Stimulated activated naive CD8-positive, alpha-beta T cell treated with anti-CD3 and anti-CD28 coated beads, Interleukin-15, Interleukin-2, amounts not matched to agents 100 U/mL and 50 U/mL, for 24 hours (primary cell): ENCODE measurements around the gene TRIM33.

Experiments
- ATAC-seq: fragments of 150-1000 bp; cut with Tn5 transposase; one replicate; pipeline ENCODE4 v1.10.0; 2021
- DNase-seq: peaks from one replicate; pipeline ENCODE4 v3.0.0; 2021

TRIM33 gene

DNA sequence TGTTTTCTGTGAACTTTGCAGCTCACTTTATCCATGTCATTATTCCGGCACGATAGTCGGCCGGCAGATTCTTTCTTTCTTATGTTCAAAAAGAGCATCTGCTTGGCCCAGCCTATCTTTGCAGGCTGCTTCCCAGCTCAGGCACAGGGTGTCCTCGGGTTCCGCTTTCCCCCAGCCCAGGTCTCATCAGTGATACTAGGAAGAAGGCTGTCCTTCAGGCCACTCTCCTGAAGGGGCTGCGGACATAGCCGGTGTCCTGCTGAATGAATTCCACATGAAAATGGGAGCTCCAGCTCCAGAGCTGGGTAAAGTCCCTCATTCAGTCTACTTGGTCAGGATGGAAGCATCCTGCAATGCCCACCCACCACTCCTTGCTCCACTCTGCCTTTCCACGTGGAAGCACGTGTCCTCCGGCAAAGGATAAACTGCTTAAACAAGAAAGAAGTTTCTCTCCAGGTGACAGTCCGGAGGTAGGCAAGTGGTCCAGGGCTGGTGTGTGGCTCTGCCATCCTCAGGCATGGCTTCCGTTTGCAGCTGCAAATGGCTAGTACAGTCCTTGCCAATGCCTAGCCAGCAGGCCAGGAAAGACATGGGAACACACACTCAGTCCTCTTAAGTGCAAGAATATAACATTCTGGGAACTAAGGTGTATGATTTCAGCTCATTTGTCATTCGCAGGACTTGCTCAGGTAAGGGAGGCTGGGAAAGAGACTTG is 161.0 kb downstream of the TRIM33 start:
- DNase-seq (no peak), ATAC-seq (no peak)

DNA sequence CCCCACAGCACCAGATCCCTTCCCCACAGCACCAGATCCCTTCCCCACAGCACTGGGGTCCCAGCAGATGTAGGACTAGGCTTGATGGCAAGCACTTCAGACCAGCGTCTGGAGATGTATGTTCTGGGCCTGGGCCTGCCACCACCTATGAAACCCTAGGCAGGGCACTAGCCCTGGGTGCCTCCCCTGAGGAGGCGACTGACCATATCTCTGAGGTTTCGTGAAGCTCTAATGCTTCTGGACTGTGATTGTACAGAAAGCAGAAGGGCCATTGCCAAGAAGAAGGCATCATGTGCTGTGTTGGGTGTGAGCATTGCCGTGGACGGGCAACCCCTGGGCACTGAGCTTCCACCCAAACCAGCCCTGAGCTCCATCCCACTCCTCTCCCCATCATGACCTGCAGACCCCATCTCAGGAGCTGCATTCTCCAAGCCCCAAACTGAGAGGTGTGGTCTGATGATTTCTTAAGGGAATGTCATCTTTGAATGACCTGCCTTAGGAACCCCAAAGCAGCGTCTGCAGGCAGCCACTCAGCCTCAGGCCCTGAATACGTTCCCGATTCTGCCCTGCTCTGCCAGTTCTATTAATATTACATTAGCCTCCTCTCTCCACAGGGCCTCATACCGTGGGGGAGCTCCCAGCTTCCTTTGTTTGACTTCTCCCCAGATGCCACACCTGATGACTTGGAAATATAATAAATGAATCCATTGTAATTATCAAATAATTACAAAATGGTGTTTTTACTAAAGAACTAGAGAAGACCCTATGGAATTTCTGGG is 163.4 kb downstream of the TRIM33 start:
- DNase-seq (no peak), ATAC-seq (no peak)

DNA sequence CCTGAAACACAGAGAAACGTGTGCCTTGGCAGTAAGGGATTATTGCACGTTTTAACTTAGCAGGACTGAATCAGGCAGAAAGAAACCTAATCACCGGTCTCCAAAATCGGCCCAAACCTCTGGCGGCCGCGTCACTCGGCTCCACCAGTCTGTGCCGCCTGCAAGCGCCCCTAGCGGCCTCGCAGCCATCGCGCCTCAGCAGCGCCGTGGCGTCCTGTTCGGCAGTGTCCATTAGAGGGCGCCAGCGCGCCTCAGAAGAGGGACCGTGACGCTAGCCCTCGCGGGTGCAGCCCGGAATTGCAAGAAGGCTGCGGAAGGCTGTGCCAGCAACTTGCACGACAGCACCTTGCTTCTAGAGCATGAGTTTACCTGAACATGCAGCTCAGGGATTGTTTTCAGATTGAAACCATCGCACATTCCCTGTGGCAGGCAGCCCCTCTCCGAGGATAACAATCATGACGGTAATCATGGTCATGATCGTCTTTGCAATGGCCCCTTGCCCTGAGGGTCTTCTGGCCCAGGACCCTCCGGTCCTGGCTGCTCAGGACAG is 164.4 kb downstream of the TRIM33 start:
- DNase-seq (peak; percentile 98), ATAC-seq (peak; percentile 100)

DNA sequence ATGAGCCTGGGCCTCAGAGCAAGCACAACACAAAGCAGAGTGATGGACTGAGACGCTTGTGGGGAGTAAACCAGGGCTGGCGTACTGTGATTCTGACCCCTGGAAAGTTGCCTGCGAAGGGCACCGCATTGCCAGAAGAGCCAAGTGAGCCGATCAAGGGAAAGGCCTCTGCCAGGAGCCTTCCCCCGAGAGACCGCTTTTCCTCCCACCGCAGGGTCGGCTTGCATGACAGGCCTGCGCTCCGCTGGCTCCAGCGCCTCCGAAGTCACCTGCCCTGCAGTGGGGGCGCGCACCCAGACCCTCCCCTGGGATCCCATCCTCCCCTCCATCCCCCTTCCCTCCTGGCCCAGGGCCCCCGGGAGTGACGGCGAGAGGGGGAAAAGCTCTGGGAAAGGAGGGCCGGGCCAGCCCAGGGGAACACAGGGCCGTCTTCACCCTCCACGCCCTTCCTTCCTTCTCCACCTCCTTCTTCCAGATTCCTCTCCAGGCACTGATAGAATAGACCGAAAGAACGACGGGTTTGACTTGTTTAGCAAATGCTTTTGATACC is 165.0 kb downstream of the TRIM33 start:
- ATAC-seq = peak; percentile 4

DNA sequence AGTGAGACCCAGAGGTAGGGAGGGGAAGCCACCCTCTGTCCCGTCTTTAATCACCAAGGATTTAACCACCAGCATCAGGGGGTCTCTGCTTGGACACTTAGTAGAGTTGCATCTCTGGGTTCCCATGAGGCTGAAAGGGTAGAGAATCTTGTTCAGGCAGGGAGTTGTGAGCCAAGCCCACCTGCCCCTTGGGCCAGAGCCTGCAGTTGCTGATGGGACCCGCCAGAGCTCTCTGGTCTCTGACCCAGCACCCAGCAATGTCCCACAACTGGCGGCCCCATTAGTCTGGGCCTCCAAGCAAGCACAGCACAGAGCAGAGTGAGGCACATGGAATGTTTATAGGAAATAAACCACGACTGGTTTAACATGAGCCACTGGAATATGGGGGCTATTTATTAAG is 166.3 kb downstream of the TRIM33 start:
- DNase-seq (no peak), ATAC-seq (no peak)

More for the DNA sequence above, 165.0 kb downstream of the TRIM33 start:
- DNase-seq = no peak
